GM08714 (cell line): ENCODE data around the gene WBP4.
"Not testable (repeated sequence)": the region's sequence is repeated elsewhere in the genome, so short reads cannot be mapped to it uniquely, and the experiment has no call there.

Source experiments
- H3K4me3 ChIP-seq: fragments of 200-500 bp; sonication (Bioruptor generic); 2 replicates; pipeline ENCODE4 v1.5.1; 2014; ENCODE audit warnings: mild to moderate bottlenecking, low read length, inconsistent platforms
- ZNF274 ChIP-seq: IDR thresholded peaks from 2 replicates; pipeline ENCODE4 v1.6.1; 2012; ENCODE audit warnings: mild to moderate bottlenecking, low read depth, low read length

Gene WBP4

GRCh38 chr13:41032691-41033376 is 28.5 kb upstream of the WBP4 start:
- no peak overlapping the region for H3K4me3 ChIP-seq
- TF ChIP-seq ZNF274, result no peak

DNA sequence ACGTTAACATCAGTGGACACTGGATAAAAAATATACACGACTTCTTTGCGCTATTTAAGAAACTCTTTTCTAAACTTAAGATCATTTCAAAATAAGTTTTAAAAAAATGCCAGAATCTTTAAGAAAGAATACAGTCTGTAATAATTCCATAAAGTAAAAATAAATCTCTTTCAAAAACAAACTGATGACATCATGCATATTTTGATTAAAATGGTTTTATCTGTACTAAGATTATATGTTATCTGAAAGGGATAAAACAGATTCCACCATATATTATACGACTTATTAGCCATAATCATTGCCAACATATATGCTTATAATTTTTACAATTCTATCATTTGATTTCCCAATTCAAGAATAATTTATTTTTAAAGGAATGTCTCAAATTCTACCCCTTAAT is 26.9 kb upstream of the WBP4 start:
- no peak for TF ChIP-seq ZNF274
- no peak overlapping the region for H3K4me3 ChIP-seq

DNA sequence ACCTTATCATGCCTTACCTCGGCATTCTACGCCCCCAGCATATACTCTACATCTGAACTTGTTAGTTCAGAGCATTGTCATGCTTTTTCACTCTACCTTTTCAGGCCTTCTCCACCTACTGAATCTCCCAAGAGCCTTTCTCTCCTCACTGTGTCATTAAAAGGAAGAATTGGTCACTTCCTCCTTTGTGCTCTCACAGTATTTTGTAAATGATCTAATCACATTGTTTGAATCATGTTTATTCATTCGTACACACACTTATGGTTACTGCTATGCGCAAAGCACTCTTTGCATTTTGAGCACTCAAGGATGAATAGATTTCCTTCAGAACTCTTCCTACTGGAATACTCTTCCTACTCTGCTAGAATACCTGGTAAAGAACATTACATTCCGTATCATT is 26.4 kb upstream of the WBP4 start:
- H3K4me3 ChIP-seq, result no peak overlapping the region
- no peak for TF ChIP-seq ZNF274

- not testable (repeated sequence) for H3K4me3 ChIP-seq
These were observed 24.8 kb upstream of the WBP4 start for GRCh38 chr13:41036557-41036956.

DNA sequence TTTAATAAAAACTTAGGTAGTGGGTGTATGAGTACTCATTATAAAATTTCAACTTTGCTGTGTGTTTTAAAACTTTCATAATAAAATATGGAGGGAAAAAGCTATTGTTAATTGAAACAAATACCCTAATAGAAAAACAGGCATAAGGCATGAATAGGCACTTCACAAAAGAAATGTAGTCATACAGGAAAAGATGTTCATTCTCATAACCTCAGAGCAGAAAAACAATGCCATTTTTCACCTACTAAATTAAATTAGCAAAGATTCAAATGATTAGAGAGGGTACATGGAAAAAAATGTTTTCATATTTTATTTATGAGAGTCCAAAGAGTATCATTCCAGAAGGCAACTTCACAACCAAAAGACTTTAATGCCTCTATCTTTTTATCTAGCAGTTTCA is 21.6 kb upstream of the WBP4 start:
- no peak for TF ChIP-seq ZNF274
- H3K4me3 ChIP-seq, result no peak overlapping the region

DNA sequence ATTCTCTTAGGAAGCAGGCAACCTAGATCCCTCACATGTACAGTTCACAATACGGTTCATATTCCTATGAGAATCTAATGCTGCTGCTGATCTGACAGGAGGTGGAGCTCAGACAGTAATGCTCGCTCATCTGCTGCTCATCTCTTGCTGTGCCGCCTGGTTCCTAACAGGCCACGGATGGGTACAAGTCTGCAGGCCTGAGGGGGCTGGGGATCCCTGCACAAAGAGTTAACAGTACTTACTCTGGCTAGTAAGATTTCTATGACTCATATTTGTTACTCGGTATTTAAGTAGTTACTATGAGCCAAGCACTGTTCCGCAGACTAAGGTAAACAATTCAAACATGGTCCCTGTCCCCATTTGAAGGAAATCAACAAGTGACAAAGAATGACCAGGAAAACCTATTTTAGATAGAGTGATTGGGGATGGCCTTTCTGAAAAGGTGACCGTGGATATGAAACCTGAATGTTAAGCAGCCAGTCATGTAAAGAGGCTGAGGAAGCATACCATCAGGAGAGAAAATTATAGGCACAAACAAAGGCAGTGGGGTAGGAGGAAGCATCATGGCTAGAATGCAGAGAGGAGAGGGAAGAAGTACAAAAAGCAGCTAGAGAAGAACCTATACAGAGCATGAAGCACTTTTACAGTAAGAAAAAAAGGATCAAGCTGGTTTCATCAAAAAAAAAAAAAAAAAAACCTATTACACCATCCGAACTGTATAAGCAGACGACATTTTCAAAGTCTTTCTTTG is 20.6 kb upstream of the WBP4 start:
- TF ChIP-seq ZNF274, result no peak
- H3K4me3 ChIP-seq, result no peak overlapping the region

DNA sequence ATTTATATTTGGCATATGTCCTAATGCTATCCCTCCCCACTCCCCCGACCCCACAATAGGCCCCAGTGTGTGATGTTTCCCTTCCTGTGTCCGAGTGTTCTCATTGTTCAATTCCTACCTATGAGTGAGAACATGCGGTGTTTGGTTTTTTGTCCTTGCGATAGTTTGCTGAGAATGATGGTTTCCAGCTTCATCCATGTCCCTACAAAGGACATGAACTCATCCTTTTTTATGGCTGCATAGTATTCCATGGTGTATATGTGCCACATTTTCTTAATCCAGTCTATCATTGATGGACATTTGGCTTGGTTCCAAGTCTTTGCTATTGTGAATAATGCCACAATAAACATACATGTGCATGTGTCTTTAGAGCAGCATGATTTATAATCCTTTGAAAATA is 18.9 kb upstream of the WBP4 start:
- not testable (repeated sequence) for H3K4me3 ChIP-seq

DNA sequence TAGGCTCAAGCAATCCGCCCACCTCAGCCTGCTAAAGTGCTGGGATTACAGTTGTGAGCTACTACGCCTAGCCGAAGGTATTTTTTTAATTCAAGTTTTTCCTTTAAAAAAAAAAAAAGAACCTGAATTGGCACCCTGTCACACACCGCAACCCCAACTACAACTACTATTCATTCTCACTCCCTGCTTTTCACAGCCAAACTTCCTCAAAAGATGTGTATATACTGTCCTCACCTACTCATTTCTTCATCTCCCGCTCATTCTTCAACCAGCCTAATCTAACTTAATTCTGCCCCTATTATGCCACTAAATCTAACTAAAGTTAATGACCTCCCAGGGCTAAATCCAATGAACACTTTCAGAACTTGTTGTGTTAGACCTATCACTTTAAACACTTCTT is 12.7 kb upstream of the WBP4 start:
- no peak for TF ChIP-seq ZNF274
- H3K4me3 ChIP-seq, result no peak overlapping the region

DNA sequence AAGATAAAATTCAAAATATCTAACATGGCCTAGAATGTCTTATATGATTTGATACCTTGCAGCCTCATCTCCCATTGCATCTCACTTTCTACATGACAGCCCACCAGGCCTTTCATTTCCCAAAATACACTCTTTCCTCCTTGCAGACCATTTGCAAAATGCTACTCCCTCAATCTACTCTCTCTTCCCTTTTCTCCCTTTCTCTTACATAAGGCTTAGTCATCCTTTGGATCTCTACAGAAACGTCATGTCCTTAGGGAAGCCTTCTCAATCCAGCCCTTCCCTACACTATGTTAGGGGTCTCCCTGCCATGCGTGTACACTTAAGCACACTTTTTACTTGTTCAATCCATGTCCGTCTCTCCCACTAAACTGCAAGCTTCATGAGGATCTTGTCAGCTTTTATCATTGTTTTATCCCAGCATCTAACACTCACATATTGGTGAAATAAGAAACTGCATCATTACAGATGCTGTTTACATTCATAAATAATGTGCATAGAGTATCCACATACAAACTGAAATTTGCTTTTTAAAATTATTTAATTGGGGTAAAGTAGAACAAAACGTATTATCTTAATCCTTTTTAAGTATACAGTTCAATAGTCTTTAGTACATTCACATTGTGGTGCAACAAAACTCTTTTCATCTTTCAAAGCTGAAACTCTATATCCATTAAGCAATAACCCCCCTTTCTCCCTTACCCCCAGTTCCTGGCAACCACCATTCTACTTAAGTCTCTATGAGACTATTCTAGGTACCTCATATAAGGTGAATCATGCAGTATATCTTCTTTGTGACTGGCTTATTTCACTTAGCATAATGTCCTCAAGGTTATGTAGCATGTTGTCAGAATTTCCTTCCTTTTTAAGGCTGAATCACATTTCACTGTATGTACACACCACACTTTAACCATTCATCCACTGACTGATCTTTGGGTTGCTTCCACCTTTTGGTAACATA is 11.5 kb upstream of the WBP4 start:
- no peak overlapping the region for H3K4me3 ChIP-seq
- no peak for TF ChIP-seq ZNF274

DNA sequence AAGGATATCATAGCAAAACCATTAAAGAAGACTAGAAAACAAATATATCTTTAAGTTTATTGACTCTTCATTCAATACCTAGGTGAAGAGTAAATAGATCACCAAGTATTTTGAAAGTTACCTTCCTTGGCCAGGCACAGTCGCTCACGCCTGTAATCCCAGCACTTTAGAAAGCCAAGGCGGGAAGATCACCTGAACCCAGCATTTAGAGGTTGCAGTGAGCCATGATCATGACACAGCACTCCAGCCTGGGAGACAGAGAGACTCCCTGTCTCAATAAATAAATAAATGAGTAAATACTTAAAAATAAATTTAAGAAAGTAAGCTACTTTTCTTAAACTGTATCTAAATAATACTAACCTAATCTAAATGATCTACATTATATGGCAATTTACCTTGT is 8.9 kb upstream of the WBP4 start:
- TF ChIP-seq ZNF274, result no peak
- H3K4me3 ChIP-seq, result no peak overlapping the region

- H3K4me3 ChIP-seq, result peak overlapping the region; percentile 37
- no peak for TF ChIP-seq ZNF274
These were observed 7.9 kb upstream of the WBP4 start for GRCh38 chr13:41053384-41053826.

DNA sequence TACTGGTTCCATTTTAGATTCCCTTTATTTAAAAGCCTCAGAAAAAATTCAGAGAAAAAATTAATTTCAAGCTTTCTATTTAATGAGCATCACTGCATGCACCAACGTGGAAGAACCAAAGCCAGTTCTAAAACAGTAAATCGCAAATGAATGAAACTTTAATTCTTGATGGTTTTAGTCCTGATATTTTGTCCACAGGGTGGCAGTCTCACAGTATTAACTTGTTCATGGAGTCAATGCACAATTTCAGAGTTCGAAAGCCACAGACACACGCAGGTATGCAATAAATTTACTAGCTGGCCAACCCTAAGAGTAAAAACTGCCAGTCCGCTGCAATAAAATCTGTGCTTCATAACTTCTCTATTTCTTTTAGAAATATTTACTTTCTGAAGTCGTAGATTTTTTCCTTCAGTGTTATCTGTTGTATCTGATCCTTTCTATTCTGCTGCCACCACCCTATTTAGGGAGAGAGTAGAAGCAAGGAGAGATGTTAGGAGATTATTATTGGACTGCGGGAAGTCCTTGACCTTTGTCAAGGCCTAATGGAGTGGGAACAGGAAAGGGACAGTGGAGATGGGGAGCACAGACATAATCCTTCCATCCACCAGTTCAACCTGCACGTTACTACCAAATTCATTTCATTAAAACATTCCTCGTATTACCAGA is 7.0 kb upstream of the WBP4 start:
- TF ChIP-seq ZNF274, result no peak
- no peak overlapping the region; the same call in 1 of the 2 replicates for H3K4me3 ChIP-seq

GRCh38 chr13:41054919-41055619 is 6.2 kb upstream of the WBP4 start:
- no peak overlapping the region for H3K4me3 ChIP-seq
- no peak for TF ChIP-seq ZNF274
